RWPE2 (cell line): ENCODE data around the gene EPB41L5.
"Not testable (repeated sequence)": the region's sequence is repeated elsewhere in the genome, so short reads cannot be mapped to it uniquely, and the experiment has no call there.

Source experiments
- ATAC-seq: fragments of 200-7000 bp; cut with Tn5 transposase; 3 replicates; pipeline ENCODE4 v1.9.1; 2021; ENCODE audit warnings: low read depth
- DNase-seq: peaks from one replicate; pipeline ENCODE4 v3.0.0-alpha.2; 2020; ENCODE audit warnings: low spot score
- H3K27ac ChIP-seq: fragments of 450-650 bp; 2 replicates; pipeline ENCODE4 v1.5.1; 2017; ENCODE audit warnings: mild to moderate bottlenecking; ENCODE audit not compliant: poor library complexity, severe bottlenecking
- H3K27me3 ChIP-seq: fragments of 250-450 bp; sonication (Bioruptor Pico); 2 replicates; pipeline ENCODE4 v1.5.1; 2021; ENCODE audit warnings: mild to moderate bottlenecking, moderate library complexity; ENCODE audit not compliant: insufficient read depth, poor library complexity, severe bottlenecking
- H3K36me3 ChIP-seq: fragments of 250-450 bp; sonication (Bioruptor Pico); 2 replicates; pipeline ENCODE4 v1.5.1; 2020; ENCODE audit warnings: low read depth, mild to moderate bottlenecking, moderate library complexity
- H3K4me1 ChIP-seq: fragments of 250-450 bp; sonication (Bioruptor Pico); 2 replicates; pipeline ENCODE4 v1.5.1; 2021; ENCODE audit warnings: mild to moderate bottlenecking, moderate library complexity; ENCODE audit not compliant: insufficient read depth, poor library complexity, severe bottlenecking
- H3K4me3 ChIP-seq: fragments of 250-450 bp; sonication (Bioruptor Pico); 2 replicates; pipeline ENCODE4 v1.5.1; 2021; ENCODE audit warnings: mild to moderate bottlenecking, moderate library complexity; ENCODE audit not compliant: severe bottlenecking
- H3K9me3 ChIP-seq: fragments of 250-450 bp; sonication (Bioruptor Pico); 2 replicates; pipeline ENCODE4 v1.5.1; 2021; ENCODE audit warnings: mild to moderate bottlenecking, moderate library complexity; ENCODE audit not compliant: severe bottlenecking
- CTCF ChIP-seq: fragments of 450-650 bp; IDR thresholded peaks from one replicate; pipeline ENCODE4 v1.5.1; 2017; ENCODE audit warnings: mild to moderate bottlenecking, moderate library complexity; ENCODE audit not compliant: poor library complexity, severe bottlenecking

Gene EPB41L5

DNA sequence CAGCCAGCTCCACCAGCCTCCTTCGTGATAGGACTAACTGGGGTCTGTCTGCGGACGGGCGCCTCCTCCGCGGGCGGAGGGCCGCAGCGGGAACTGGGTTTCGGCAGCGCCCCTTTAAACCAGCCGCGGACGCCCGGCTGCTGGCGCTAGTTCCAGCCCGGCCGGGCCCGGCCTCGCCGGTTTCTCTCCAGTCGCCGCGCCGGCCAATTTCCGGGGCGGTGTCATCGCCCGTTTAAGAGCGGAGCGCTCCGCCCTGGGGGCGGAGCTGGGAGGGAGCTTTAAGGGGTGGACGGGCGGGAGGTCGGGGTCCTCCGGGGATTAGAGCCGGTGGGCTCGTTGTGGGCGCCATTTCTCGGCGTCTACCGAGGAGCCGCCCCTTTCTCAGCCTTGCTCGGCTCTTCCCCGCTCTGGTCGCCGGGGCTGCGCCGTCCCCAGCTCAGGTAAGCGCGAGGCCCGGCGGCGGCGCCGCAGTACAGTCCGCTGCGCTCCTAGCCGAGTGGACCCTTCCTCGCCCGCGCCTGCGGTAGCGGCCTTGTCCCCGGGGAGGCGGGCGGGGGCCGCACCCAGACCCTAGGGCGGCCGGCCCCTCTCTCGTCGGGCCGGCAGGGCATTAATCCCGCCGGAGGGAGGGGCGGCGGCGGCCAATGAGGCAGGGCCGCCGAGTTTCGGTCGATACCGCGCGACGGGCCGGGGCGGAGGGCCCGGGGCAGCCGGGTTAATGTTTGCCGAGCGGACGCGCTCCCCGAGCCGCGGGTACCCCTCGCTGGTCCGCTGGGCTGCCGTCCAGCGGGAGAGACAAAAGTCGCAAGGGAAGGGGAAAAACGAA is at the start of gene EPB41L5:
TSS of gene EPB41L5 (plus strand) at position 307 of the 826 bp plus-strand sequence. CDS start 6,008 bp downstream, outside the sequence.
- peaks cover 20% of the 10 kb centered on the region for H3K4me1 ChIP-seq
- H3K27ac ChIP-seq, result peak within 1 kb of the TSS; percentile 18
- DNase-seq, result peak; percentile 90
- no peaks in the 10 kb centered on the region for H3K36me3 ChIP-seq
- H3K27me3 ChIP-seq, result no peaks in the 10 kb centered on the region
- TF ChIP-seq CTCF, result no peak
- no peaks in the 10 kb centered on the region for H3K9me3 ChIP-seq
- ATAC-seq, result peak; percentile 91
- H3K4me3 ChIP-seq, result peak within 1 kb of the TSS; percentile 90

DNA sequence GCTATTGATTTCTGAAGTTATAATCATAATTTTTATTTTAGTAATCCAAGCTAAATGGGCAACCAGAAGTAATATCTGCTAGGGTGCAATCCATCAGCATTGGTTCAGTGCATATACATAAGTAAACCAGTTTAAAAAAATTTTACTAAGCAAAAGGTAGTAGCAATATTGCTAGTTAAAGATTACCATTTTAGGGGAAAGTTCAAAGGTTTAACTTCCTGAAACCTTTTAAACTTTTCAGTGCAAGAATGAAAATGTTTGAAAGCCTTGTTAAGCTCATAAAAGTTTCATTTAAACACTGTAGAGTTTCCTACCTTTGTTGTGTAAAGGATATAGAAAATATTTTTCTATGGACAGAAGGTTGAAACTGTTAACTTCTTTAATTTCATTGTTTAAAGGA is 31.0 kb upstream of the EPB41L5 start:
- H3K4me1 ChIP-seq, result no peaks in the 10 kb centered on the region
- no peak overlapping the region for H3K27ac ChIP-seq
- no peak for TF ChIP-seq CTCF
- no peak for DNase-seq
- no peak for ATAC-seq
- H3K4me3 ChIP-seq, result no peak overlapping the region
- no peaks in the 10 kb centered on the region for H3K9me3 ChIP-seq
- no peaks in the 10 kb centered on the region for H3K27me3 ChIP-seq
- H3K36me3 ChIP-seq, result peaks cover 5% of the 10 kb centered on the region; the same call in 1 of the 2 replicates

DNA sequence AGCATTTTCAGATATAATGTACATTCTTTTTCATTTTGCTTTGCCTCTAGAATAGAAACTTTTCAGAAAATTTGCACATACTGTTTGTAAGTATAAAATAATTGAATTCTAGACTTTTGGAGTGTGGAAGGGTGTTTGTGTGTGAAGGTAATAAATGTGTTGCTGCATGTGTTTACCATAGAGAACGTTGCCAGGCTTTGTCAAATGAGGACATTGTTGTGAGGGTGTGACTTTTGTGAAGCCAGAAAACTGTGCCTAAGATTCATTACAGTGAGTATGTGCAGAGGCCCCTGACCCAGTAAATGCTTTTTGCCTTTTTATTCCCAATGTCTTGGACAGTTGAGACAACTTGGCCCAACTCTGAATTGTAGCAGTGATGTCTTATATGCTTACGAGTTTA is 30.4 kb upstream of the EPB41L5 start:
- TF ChIP-seq CTCF, result no peak
- no peaks in the 10 kb centered on the region for H3K27me3 ChIP-seq
- peaks cover 4% of the 10 kb centered on the region; the same call in 1 of the 2 replicates for H3K36me3 ChIP-seq
- no peaks in the 10 kb centered on the region for H3K4me1 ChIP-seq
- no peaks in the 10 kb centered on the region for H3K9me3 ChIP-seq
- ATAC-seq (no peak), DNase-seq (no peak)
- no peak overlapping the region for H3K4me3 ChIP-seq
- no peak overlapping the region for H3K27ac ChIP-seq

GRCh38 chr2:119983108-119983507 is 29.8 kb upstream of the EPB41L5 start:
- DNase-seq (no peak), ATAC-seq (no peak)
- Histone ChIP-seq H3K9me3 (no peaks in the 10 kb centered on the region), H3K4me3 (no peak overlapping the region), H3K36me3 (no peaks in the 10 kb centered on the region; the same call in 1 of the 2 replicates), H3K27ac (no peak overlapping the region), H3K27me3 (no peaks in the 10 kb centered on the region), H3K4me1 (no peaks in the 10 kb centered on the region)
- no peak for TF ChIP-seq CTCF

- H3K27ac ChIP-seq, result no peak overlapping the region
- H3K4me3 ChIP-seq, result no peak overlapping the region
- no peaks in the 10 kb centered on the region for H3K27me3 ChIP-seq
- no peaks in the 10 kb centered on the region for H3K36me3 ChIP-seq
- H3K4me1 ChIP-seq, result no peaks in the 10 kb centered on the region
- TF ChIP-seq CTCF, result no peak
- DNase-seq (no peak), ATAC-seq (no peak)
- H3K9me3 ChIP-seq, result no peaks in the 10 kb centered on the region
Observed at GRCh38 chr2:119996148-119996547, 16.7 kb upstream of the EPB41L5 start.

GRCh38 chr2:119996896-119997891 is 15.7 kb upstream of the EPB41L5 start:
- not testable (repeated sequence) for ATAC-seq, DNase-seq, H3K36me3 ChIP-seq, H3K27ac ChIP-seq, H3K4me3 ChIP-seq, H3K9me3 ChIP-seq, H3K27me3 ChIP-seq, H3K4me1 ChIP-seq
